CD4-positive, alpha-beta memory T cell (primary cell): Measurements from ENCODE around the gene LACTBL1. TPM values are rescaled to one million over a fixed set of nuclear protein-coding genes. Genes with fewer than 3 reads are reported as not detected.

Source experiments
- CTCF ChIA-PET: fragments of 350-600 bp; sonication (Branson Sonifier 250); formaldehyde crosslinking; loops from one replicate; lab custom pipeline; 2021; ENCODE audit warnings: inconsistent platforms; ENCODE audit not compliant: partially characterized antibody; lab: Charles Lee
- POLR2A ChIA-PET: fragments of 350-600 bp; sonication (Branson Sonifier 250); formaldehyde crosslinking; loops from one replicate; lab custom pipeline; 2021; ENCODE audit not compliant: partially characterized antibody; lab: Charles Lee
- DNase-seq, 5 donors: peaks; one replicate each; pipeline versions ENCODE4 v3.0.0 to v3.0.0-alpha.2; 2020 to 2022; ENCODE audit warnings: mixed read lengths in 1 of 5
- H3K27ac ChIP-seq: one replicate; pipeline ENCODE4 v1.7.0; 2013; ENCODE audit warnings: low read depth, low read length
- H3K27me3 ChIP-seq: 2 replicates; pipeline ENCODE4 v1.7.0; 2013; ENCODE audit warnings: mild to moderate bottlenecking, low read length, moderate library complexity; ENCODE audit not compliant: insufficient read depth
- H3K36me3 ChIP-seq: 2 replicates; pipeline ENCODE4 v1.7.0; 2013; ENCODE audit warnings: mild to moderate bottlenecking, low read length, moderate library complexity; ENCODE audit not compliant: insufficient read depth
- H3K4me1 ChIP-seq: 2 replicates; pipeline ENCODE4 v1.7.0; 2013; ENCODE audit warnings: mild to moderate bottlenecking, low read length, moderate library complexity; ENCODE audit not compliant: insufficient read depth
- H3K4me3 ChIP-seq, 2 donors: one replicate each; pipeline ENCODE4 v1.7.0; 2013; ENCODE audit warnings: low read length in 2 of 2, mild to moderate bottlenecking in 1 of 2
- H3K9me3 ChIP-seq, 2 donors: one replicate each; pipeline ENCODE4 v1.7.0; 2013; ENCODE audit warnings: low read length in 2 of 2, control low read depth in 1 of 2; ENCODE audit not compliant: control insufficient read depth in 1 of 2
- H3K27ac Mint-ChIP-seq, 7 donors: one replicate each; pipeline ENCODE4 v1.8.0; 2020 to 2021; ENCODE audit warnings: mixed read lengths in 7 of 7, mild to moderate bottlenecking in 6 of 7, inconsistent platforms in 3 of 7, moderate library complexity in 3 of 7
- H3K27me3 Mint-ChIP-seq, 2 donors: one replicate each; pipeline ENCODE4 v1.8.0; 2020 to 2021; ENCODE audit warnings: mixed read lengths in 2 of 2
- H3K36me3 Mint-ChIP-seq, 2 donors: one replicate each; pipeline ENCODE4 v1.8.0; 2020 to 2021; ENCODE audit warnings: mixed read lengths in 2 of 2, inconsistent platforms in 1 of 2, mild to moderate bottlenecking in 1 of 2
- H3K4me1 Mint-ChIP-seq, 4 donors: one replicate each; pipeline ENCODE4 v1.8.0; 2020 to 2021; ENCODE audit warnings: mixed read lengths in 4 of 4, mild to moderate bottlenecking in 1 of 4
- H3K4me3 Mint-ChIP-seq, 8 donors: one replicate each; pipeline ENCODE4 v1.8.0; 2020 to 2021; ENCODE audit warnings: mixed read lengths in 8 of 8, mild to moderate bottlenecking in 7 of 8, moderate library complexity in 6 of 8, inconsistent platforms in 3 of 8
- H3K9me3 Mint-ChIP-seq, 8 donors: one replicate each; pipeline ENCODE4 v1.8.0; 2020 to 2021; ENCODE audit warnings: mixed read lengths in 8 of 8, mild to moderate bottlenecking in 5 of 8, inconsistent platforms in 3 of 8, moderate library complexity in 1 of 8
- intact Hi-C: fragments of 100-400 bp; cut with micrococcal nuclease; formaldehyde crosslinking; loops from one replicate; pipeline ENCODE4 v1.15.1; 2023
- polyA plus RNA-seq, 2 donors: library from polyadenylated mRNA; unstranded; fragments of 300-500 nt; fragmentation: Illumina TruSeq; gene quantifications; one replicate each; pipeline ENCODE4 v1.2.3, GENCODE V29; 2021
- total RNA-seq, 2 experiments: library from RNA; stranded (reverse); gene quantifications; one replicate each; pipeline ENCODE4 v1.2.3, GENCODE V29; 2021

LACTBL1 gene
- total and polyA plus RNA-seq, 4 experiments from 2014 or later, result not detected

DNA sequence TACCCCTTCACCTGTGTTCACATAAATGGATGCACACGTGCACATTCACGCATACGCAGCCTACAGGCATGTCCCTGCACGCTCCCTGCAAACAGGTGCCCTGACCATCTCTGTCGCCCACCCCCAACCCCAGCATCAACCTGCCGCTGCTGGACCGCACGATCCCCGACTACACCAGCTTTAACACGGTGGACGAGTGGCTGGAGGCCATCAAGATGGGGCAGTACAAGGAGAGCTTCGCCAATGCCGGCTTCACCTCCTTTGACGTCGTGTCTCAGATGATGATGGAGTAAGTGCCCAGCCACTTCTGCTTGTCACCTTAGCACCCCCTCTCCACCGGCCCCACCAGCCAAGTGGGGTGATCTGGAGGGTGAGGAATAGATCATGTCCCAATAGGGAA, 60.4 kb downstream of the LACTBL1 start:
- no peaks in the 10 kb centered on the region for H3K4me1 Mint-ChIP-seq
- no peaks in the 10 kb centered on the region for H3K27me3 ChIP-seq
- ChIA-PET CTCF (no interaction called here), POLR2A (no interaction called here)
- no peaks in the 10 kb centered on the region for H3K36me3 ChIP-seq
- no peak overlapping the region for H3K27ac Mint-ChIP-seq
- no peaks in the 10 kb centered on the region for H3K9me3 Mint-ChIP-seq
- no peaks in the 10 kb centered on the region for H3K36me3 Mint-ChIP-seq
- H3K27ac ChIP-seq, result no peak overlapping the region
- H3K4me3 ChIP-seq, result no peak overlapping the region
- DNase-seq, result no peak
- H3K27me3 Mint-ChIP-seq, result peaks cover 0 to 13% of the 10 kb centered on the region in 2 donors
- no peaks in the 10 kb centered on the region for H3K9me3 ChIP-seq
- H3K4me1 ChIP-seq, result no peaks in the 10 kb centered on the region
- intact Hi-C loops, result no loop called here
- H3K4me3 Mint-ChIP-seq, result no peak overlapping the region

DNA sequence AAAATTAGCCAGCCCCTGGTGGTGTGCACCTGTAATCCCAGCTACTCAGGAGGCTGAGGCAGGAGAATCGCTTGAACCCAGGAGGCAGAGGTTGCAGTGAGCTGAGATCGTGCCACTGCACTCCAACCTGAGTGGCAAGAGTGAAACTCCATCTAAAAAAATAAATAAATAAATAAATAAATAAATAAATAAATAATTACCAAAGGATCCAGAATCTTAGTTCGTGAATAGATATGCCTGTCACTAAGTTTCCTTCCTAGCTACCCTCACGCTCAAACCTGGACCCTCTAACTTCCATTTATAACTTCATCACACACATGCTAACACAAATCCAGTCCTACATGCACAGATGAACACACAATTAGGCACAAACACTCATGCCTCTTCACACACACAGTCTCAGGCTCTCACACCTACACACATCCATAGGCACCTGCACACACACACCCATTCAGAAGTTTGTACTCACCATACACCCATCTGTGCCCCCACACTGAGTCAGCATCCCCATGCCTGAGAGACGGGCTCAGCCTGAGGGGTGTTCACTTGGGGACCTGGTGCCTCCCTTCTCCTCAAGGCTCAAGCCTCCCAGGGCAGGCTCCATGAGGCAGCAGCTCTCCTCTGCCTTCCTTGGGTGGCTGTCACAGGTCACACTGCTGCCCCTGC, 61.5 kb downstream of the LACTBL1 start:
- Histone ChIP-seq H3K4me1 (no peaks in the 10 kb centered on the region), H3K36me3 (no peaks in the 10 kb centered on the region), H3K27me3 (no peaks in the 10 kb centered on the region), H3K27ac (no peak overlapping the region), H3K4me3 (no peak overlapping the region), H3K9me3 (no peaks in the 10 kb centered on the region)
- intact Hi-C loops, result no loop called here
- no peak for DNase-seq
- CTCF ChIA-PET, result no interaction called here
- Mint-ChIP-seq H3K9me3 (no peaks in the 10 kb centered on the region), H3K36me3 (no peaks in the 10 kb centered on the region), H3K27ac (no peak overlapping the region), H3K4me3 (no peak overlapping the region), H3K27me3 (peaks cover 0 to 12% of the 10 kb centered on the region in 2 donors), H3K4me1 (no peaks in the 10 kb centered on the region)
- POLR2A ChIA-PET, result no interaction called here

DNA sequence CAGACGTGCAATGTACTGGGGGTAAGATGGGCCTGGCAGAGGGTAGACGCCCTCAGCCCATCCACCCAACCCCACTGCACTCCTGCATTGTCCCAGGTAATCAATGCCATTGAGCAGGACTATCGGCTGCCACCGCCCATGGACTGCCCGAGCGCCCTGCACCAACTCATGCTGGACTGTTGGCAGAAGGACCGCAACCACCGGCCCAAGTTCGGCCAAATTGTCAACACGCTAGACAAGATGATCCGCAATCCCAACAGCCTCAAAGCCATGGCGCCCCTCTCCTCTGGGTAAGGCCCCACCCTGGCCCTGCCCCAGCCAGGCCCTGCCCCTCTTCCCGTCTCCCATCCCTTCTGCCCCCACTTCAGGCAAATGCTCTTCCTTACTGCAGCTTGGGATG, 62.4 kb downstream of the LACTBL1 start:
- CTCF ChIA-PET, result no interaction called here
- Histone ChIP-seq H3K4me1 (no peaks in the 10 kb centered on the region), H3K9me3 (no peaks in the 10 kb centered on the region), H3K27me3 (no peaks in the 10 kb centered on the region), H3K27ac (no peak overlapping the region), H3K4me3 (no peak overlapping the region), H3K36me3 (no peaks in the 10 kb centered on the region)
- no peak overlapping the region for H3K27ac Mint-ChIP-seq
- no peaks in the 10 kb centered on the region for H3K4me1 Mint-ChIP-seq
- peaks cover 0 to 9% of the 10 kb centered on the region in 2 donors for H3K27me3 Mint-ChIP-seq
- H3K9me3 Mint-ChIP-seq, result no peaks in the 10 kb centered on the region
- POLR2A ChIA-PET, result no interaction called here
- no peak overlapping the region for H3K4me3 Mint-ChIP-seq
- H3K36me3 Mint-ChIP-seq, result no peaks in the 10 kb centered on the region
- intact Hi-C loops, result no loop called here
- no peak for DNase-seq

DNA sequence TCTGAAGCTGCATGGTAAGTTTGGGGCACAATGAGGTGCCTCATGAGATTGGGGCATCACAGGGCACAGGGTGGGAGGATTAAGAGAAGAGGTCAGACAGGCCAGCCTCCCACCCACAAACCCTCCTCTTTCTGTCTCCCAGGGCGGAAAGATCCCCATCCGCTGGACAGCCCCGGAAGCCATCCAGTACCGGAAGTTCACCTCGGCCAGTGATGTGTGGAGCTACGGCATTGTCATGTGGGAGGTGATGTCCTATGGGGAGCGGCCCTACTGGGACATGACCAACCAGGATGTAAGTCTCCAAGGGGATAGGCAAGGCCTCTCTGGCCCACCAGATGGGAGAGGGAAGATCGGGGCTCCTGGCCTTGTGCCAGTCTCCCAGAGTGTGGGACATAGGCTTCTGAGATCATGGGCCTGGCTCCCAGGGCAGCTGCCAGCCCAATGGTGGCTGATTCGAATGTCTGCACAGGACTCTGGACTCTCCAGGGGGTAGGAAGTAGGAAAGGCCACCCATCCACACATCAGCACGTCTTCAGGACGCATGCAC, 63.7 kb downstream of the LACTBL1 start:
- no peak for DNase-seq
- Mint-ChIP-seq H3K27ac (no peak overlapping the region), H3K36me3 (no peaks in the 10 kb centered on the region), H3K4me3 (no peak overlapping the region), H3K27me3 (peaks cover 0 to 3% of the 10 kb centered on the region in 2 donors), H3K9me3 (no peaks in the 10 kb centered on the region), H3K4me1 (no peaks in the 10 kb centered on the region)
- Histone ChIP-seq H3K27me3 (no peaks in the 10 kb centered on the region), H3K4me1 (no peaks in the 10 kb centered on the region), H3K9me3 (no peaks in the 10 kb centered on the region), H3K36me3 (no peaks in the 10 kb centered on the region), H3K4me3 (no peak overlapping the region), H3K27ac (no peak overlapping the region)
- POLR2A ChIA-PET, result no interaction called here
- intact Hi-C loops, result no loop called here
- CTCF ChIA-PET, result no interaction called here

DNA sequence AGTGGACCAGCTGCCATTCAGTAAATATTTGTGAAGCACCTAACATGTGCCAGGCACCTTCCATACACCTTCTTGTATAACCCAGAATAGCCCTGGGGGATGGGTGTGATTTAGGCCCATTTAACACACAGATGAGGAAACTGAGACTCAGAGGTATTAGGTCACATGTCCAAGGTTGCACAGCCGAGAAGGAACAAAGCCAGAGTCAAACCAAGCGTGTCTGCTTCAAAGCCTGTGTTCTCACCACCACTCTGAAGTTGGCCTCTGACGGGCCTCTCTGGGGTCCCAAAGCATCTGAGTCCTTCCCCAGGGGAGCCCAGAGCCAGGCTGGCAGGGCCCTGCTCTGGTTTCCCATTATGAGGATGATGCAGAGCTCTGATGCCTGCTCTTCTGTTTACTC, 65.1 kb downstream of the LACTBL1 start:
- no peak for DNase-seq
- H3K27me3 ChIP-seq, result no peaks in the 10 kb centered on the region
- no peaks in the 10 kb centered on the region for H3K9me3 ChIP-seq
- POLR2A ChIA-PET, result no interaction called here
- CTCF ChIA-PET, result no interaction called here
- H3K4me3 ChIP-seq, result no peak overlapping the region
- no peaks in the 10 kb centered on the region for H3K9me3 Mint-ChIP-seq
- intact Hi-C loops, result no loop called here
- H3K4me1 ChIP-seq, result no peaks in the 10 kb centered on the region
- H3K36me3 Mint-ChIP-seq, result no peaks in the 10 kb centered on the region
- no peaks in the 10 kb centered on the region for H3K4me1 Mint-ChIP-seq
- H3K36me3 ChIP-seq, result no peaks in the 10 kb centered on the region
- no peak overlapping the region for H3K27ac ChIP-seq
- peaks cover 3 to 5% of the 10 kb centered on the region in 2 donors for H3K27me3 Mint-ChIP-seq
- no peak overlapping the region for H3K27ac Mint-ChIP-seq
- H3K4me3 Mint-ChIP-seq, result no peak overlapping the region

DNA sequence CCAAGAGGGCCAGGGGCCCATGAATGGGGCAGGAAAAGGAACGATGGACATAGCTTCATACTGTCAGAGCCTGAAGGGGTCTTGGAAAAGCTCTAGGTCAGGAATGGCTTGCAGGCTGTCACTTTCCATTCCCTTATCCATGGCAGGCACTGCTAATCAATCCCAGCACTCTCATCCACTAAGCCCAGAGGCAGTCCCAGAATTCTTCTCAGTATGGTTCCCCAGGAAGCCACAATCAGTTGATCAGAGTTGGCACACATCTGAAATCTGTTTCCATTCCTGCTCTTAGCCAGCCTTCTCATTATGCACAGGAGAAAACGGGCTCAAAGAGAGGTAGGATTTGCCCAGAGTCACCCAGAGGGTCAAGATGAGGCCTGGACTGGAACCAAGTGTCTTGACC, 65.7 kb downstream of the LACTBL1 start:
- DNase-seq, result no peak
- intact Hi-C loops, result no loop called here
- no peaks in the 10 kb centered on the region for H3K27me3 ChIP-seq
- POLR2A ChIA-PET, result no interaction called here
- Mint-ChIP-seq H3K9me3 (no peaks in the 10 kb centered on the region), H3K36me3 (no peaks in the 10 kb centered on the region), H3K4me1 (no peaks in the 10 kb centered on the region), H3K27me3 (peaks cover 3 to 5% of the 10 kb centered on the region in 2 donors), H3K4me3 (no peak overlapping the region), H3K27ac (no peak overlapping the region)
- H3K9me3 ChIP-seq, result no peaks in the 10 kb centered on the region
- no peaks in the 10 kb centered on the region for H3K4me1 ChIP-seq
- CTCF ChIA-PET, result no interaction called here
- H3K27ac ChIP-seq, result no peak overlapping the region
- no peak overlapping the region for H3K4me3 ChIP-seq
- H3K36me3 ChIP-seq, result no peaks in the 10 kb centered on the region

DNA sequence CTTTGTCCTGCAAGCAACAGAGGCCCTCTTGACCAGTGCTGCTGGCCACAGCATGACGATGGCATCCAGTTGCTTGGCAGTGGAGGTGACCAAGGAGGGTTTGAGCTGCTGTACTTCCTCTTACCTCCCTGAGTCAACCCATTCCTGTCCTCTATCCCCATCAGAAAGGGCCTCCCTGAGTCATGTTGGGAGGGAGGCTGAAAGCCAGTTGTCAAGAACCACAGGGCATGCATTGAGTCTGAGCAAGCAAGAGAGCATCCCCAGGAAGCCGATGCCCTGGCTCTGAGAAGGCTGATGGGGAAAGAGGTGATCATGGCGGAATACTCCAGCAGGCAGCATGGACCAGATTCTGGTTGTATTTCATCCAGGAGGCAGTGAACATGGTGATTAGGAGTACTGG, 69.6 kb downstream of the LACTBL1 start:
- no peaks in the 10 kb centered on the region for H3K4me1 ChIP-seq
- Mint-ChIP-seq H3K27ac (no peak overlapping the region), H3K36me3 (no peaks in the 10 kb centered on the region), H3K4me1 (no peaks in the 10 kb centered on the region), H3K27me3 (peaks cover 6 to 10% of the 10 kb centered on the region in 2 donors), H3K4me3 (no peak overlapping the region), H3K9me3 (no peaks in the 10 kb centered on the region)
- POLR2A ChIA-PET, result no interaction called here
- no peaks in the 10 kb centered on the region for H3K27me3 ChIP-seq
- intact Hi-C loops, result no loop called here
- no peak overlapping the region for H3K4me3 ChIP-seq
- no peaks in the 10 kb centered on the region for H3K36me3 ChIP-seq
- H3K27ac ChIP-seq, result no peak overlapping the region
- CTCF ChIA-PET, result interaction anchor here (1.3 kb wide), 1 partner anchor 198 kb away, joined by 3 read pairs; no protein-coding TSS in a partner anchor
- no peaks in the 10 kb centered on the region for H3K9me3 ChIP-seq
- no peak for DNase-seq
